WTC11 (cell line): Measurements from ENCODE around the gene GNPDA2.

Experiments
- CTCF ChIP-seq: fragments of 200-600 bp; IDR thresholded peaks from 2 replicates; pipeline ENCODE4 v1.8.0; 2022; ENCODE audit warnings: antibody characterized with exemption
- SMAD3 ChIP-seq: sonication (generic); formaldehyde crosslinking; IDR thresholded peaks from 2 replicates; pipeline ENCODE4 v1.8.0; 2022; ENCODE audit warnings: missing genetic modification reagents, mild to moderate bottlenecking, borderline replicate concordance

DNA sequence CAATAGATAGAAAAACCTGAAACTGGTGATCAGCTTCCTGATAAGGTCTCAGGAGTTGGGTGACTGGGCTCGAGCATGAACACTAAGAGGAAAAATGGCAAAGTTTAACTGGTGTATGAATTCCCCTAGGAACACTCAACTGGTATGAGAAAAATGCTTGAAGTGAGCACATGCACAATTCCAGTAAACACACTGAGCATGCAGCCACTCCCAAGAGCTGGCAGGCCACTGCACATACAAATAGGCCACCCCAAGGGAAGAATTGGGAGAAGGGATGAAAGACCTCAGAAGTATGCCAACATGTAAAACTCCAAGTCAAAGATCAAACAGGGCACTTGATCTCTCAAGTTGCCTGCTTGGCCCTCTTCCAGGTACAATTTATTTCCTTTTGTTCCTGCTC is 45.4 kb upstream of the GNPDA2 start:
- TF ChIP-seq CTCF (no peak), SMAD3 (no peak)
